Stimulated activated CD4-positive, alpha-beta T cell treated with anti-CD3 and anti-CD28 coated beads, Interleukin-1b, Interleukin-23, amount 100 ng/mL, for 1 hour (primary cell): ENCODE measurements around the gene CAMK1G.

Experiments used
- DNase-seq, 2 donors: peaks; one replicate each; pipeline ENCODE4 v3.0.0-alpha.2; 2020; ENCODE audit warnings: low read depth in 2 of 2

CAMK1G gene

GRCh38 chr1:209600541-209600940 lies 17.0 kb downstream of the CAMK1G start:
- no peak for DNase-seq

GRCh38 chr1:209601809-209602657 lies 18.5 kb downstream of the CAMK1G start:
- DNase-seq = peak in 1 of 2 donors; percentile 5

GRCh38 chr1:209603877-209604276 lies 20.4 kb downstream of the CAMK1G start:
- no peak for DNase-seq

- DNase-seq = peak in 1 of 2 donors; percentile 10
Measured at GRCh38 chr1:209607102-209607794, 23.7 kb downstream of the CAMK1G start.

GRCh38 chr1:209607795-209608178 lies 24.3 kb downstream of the CAMK1G start:
- DNase-seq = no peak

GRCh38 chr1:209609041-209609790 lies 25.7 kb downstream of the CAMK1G start:
- DNase-seq = no peak

GRCh38 chr1:209609791-209610630 lies 26.5 kb downstream of the CAMK1G start:
- DNase-seq = no peak

GRCh38 chr1:209610631-209610905 lies 27.1 kb downstream of the CAMK1G start:
- no peak for DNase-seq

GRCh38 chr1:209611771-209612570 lies 28.5 kb downstream of the CAMK1G start:
- no peak for DNase-seq

- DNase-seq = no peak
Measured at GRCh38 chr1:209612646-209613399, 29.3 kb downstream of the CAMK1G start.

- no peak for DNase-seq
Measured at GRCh38 chr1:209613400-209614150, 30.1 kb downstream of the CAMK1G start.

GRCh38 chr1:209614151-209614420 lies 30.6 kb downstream of the CAMK1G start:
- no peak for DNase-seq

- no peak for DNase-seq
Measured at GRCh38 chr1:209614906-209615305, 31.4 kb downstream of the CAMK1G start.

GRCh38 chr1:209616366-209617046 lies 33.0 kb downstream of the CAMK1G start:
- no peak for DNase-seq

- no peak for DNase-seq
Measured at GRCh38 chr1:209617047-209617673, 33.6 kb downstream of the CAMK1G start.

- no peak for DNase-seq
Measured at GRCh38 chr1:209617755-209618154, 34.2 kb downstream of the CAMK1G start.

GRCh38 chr1:209618291-209618690 lies 34.8 kb downstream of the CAMK1G start:
- no peak for DNase-seq

- no peak for DNase-seq
Measured at GRCh38 chr1:209618756-209619420, 35.4 kb downstream of the CAMK1G start.
